Midbrain (tissue), 1 donor: ENCODE results near the gene RPS13.
"Not testable (repeated sequence)": the region's sequence is repeated elsewhere in the genome, so short reads cannot be mapped to it uniquely, and the experiment has no call there.

Experiments
- DNase-seq: peaks from one replicate; lab custom pipeline; 2025; lab: John Stamatoyannopoulos, UW

Gene RPS13

GRCh38 chr11:17036666-17037658, 40.5 kb downstream of the RPS13 start:
- DNase-seq: no peak

- not testable (repeated sequence) for DNase-seq
These were observed 43.4 kb downstream of the RPS13 start for GRCh38 chr11:17034027-17034426.

GRCh38 chr11:17026487-17027082, 50.9 kb downstream of the RPS13 start:
- no peak for DNase-seq

- DNase-seq: no peak
These were observed 52.5 kb downstream of the RPS13 start for GRCh38 chr11:17024924-17025323.
